ENCODE measurements around the gene FILIP1L.

The FILIP1L gene

DNA sequence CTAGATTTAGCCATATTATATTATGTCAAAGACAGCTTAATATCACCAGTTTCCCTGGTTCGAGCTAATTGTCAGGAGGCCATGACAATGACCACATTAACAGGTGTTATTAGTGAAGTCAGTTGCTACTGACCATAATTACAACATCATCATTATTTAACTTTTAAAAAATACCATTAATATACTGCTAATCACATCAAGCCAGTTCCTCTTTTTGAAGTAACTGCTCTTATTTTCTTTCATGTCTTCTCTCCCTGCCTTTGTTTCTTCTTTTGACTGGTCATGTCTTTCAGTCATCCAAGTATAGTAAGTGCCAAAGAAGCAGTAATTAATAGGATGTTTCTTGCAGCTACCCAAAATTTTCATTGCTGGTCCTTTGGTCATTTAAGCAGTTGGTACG lies 235.0 kb downstream of the FILIP1L start:
- no peak for DNase-seq

DNA sequence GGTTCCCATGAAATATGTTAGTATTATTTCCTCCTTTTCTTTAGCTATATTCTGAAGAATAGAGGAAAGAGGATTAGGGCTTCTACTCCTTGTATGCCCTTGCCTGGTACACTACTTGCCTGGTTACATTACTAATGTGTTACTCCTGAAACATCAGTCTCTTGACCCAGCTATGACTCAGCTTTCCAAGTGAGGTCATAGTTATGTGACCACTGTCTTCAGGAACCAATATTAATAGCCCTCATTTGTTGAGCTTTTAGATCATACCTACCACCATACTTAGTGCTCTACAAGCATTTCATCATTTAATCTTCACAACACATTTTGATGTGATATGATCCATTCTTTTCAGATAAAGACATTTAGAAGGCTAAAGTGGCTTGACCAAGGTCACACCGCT lies 236.3 kb downstream of the FILIP1L start:
- no peak for DNase-seq

DNA sequence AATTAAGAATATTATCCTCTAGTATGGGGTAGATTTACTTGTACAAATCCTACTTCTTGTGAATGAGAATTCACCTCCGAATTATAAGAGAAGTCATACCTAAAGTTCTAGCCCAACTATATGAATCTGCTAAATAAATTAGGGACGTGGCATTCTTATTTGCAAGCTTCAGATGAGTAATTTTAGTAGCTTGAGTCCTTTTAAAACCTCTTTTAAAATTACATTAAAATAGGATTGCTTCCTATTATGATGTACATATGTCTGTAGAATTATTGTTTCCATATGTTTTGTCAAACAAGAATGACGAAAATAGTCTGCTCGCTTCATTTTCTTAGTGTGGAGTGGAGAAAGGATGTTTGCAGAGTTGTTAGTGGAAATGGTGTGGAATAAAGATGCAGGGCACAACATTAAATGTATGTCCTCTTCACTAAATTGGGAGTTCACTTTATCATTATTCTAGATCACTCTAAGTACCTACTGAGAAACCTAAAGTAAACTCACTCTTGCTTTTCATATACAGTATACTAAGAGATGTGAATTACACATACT lies 237.2 kb downstream of the FILIP1L start:
- DNase-seq = no peak

DNA sequence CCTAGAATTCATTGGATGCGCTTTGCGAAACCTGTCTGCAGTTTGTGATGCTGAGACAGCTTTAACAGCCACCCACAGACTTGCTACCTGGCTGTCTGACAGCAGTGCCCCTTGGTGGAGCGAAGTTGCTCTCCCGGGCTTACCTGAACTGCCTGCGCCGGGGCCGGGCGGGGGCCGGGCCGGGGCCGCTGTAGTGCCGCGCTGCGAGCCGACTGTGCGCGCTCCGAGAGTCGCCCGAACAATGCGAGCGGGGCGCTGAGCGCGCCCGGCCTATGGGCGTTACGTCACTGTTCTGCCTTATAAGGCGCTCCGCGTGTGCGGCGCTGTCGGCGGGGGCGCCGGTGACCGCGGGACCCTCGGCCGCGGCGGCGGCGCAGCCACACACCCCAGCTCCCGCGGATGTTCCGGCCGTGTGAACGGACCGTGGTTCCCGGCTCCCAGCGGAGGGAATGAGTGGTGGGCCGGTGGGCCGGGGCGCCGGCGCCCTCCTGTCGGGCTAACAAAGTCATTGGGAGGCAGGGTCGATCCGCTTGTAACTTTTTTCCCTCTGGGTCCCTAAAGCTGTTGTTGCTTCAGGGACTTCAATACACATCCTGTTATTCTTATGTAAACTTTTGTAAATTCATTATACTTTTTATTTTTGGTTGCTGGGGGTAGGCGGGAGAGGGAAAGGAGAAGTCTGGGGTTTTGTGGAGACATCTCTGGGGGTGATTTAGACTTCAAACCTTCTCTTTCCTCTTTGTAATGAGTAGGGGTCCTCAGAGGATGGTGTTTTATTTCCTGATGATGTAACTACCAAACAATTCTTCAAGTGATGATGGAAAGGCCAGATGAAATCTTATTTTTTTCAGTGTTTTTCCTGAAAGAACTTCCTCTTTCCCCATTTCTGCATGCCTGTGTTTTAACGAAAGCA lies 238.1 kb downstream of the FILIP1L start:
- DNase-seq = no peak

DNA sequence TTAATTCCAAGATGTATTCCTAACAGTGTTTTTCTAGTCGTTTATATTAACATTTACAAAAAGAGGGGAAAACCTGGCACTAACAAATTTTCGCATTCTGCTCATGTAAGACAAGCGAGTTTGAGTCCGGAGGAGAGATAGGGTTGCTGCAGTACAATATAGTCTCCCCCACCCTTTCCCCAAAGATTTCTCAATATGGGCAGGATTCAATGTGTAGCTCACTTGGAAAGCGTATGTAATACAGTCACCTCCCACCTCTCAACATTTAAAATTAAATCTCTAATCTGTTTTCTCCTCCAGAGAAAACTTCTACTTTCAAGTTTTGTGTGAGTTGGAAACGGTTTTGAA lies 238.7 kb downstream of the FILIP1L start:
- no peak for DNase-seq

DNA sequence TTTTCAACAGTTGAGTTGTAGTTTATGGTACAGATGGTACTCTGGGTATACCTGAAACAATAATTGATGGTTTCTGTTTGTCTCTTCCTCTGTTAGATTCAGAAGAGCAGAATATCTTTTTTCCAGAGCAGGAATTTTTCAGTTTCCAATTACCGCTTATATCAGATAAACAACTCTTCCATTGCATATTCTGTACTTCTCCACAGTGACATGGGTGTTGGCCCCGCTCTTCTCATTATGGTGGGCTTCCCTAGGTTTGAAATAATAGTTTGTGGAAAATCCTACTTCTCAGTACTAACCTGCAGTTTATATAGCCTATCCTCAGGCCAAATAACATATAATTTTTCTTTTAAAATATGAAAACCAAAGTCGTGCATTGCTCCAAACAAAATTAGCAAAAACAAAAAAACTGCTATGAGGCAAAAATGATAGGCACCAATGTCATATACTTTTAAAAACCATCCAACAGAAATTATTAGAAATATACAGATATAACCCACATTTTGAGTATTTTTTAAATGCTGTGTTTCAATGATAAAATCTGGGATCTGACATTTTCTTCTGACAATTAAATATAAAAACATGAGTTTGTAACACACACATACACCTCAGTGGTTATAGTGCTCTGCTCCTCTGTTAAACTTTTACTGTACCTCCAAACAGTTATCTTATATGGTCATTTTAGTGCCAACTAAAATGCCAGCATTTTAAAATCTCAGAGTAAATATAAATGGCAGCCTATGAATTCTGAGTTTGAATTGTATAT lies 239.9 kb downstream of the FILIP1L start:
- DNase-seq = no peak

DNA sequence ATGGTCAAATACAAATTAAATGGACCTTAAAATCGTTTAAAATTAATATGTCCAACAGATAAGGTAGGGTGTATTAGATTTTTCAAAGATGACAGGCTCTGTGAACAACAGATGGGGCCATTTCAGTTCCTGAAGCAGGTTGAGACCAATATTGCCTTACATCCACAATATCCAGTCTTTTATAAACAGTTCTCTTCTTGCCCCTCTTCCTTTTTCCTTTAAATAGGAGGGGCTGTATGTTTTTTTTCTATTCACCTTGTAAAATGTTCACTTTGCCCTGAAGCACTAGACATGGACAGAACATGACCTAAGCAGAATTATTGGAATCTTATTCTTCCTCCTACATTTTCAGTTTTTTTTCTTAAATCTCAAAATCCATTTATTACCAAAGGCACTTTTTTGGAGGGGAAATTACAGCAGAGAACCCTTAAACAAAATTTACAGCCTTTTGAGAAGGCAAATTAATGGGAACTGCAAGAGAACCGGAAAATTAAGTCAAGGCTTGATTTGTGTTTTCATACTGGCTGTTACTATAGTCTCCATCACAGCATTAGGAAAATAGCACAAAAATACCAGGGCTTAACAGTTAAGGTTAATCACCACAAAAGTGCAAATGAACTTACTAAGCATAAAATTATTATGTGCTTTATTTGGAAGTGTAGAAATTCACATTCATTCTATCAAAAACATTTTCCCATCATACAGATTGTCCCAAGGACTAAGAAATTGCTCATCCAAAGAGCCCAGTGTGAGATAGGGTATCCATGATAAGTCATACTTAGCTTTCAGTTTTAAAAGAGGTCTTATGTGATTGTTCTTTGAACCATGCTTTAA lies 240.8 kb downstream of the FILIP1L start:
- no peak for DNase-seq

DNA sequence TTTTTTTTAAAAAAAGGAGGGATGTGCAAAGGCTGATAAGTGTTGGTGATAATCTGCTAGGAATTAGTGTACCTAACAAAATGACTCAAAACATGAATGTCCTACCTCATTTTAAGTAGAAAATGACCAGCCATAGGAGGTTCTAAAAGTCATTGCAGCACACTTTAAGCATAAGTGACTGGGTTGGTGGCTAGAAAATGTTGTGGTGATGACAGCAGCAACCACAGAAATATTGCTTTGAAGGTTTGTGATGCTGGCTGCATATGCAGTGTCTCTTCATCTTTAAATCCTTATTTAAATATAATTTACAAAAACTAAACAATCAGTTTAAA lies 241.4 kb downstream of the FILIP1L start:
- no peak for DNase-seq

DNA sequence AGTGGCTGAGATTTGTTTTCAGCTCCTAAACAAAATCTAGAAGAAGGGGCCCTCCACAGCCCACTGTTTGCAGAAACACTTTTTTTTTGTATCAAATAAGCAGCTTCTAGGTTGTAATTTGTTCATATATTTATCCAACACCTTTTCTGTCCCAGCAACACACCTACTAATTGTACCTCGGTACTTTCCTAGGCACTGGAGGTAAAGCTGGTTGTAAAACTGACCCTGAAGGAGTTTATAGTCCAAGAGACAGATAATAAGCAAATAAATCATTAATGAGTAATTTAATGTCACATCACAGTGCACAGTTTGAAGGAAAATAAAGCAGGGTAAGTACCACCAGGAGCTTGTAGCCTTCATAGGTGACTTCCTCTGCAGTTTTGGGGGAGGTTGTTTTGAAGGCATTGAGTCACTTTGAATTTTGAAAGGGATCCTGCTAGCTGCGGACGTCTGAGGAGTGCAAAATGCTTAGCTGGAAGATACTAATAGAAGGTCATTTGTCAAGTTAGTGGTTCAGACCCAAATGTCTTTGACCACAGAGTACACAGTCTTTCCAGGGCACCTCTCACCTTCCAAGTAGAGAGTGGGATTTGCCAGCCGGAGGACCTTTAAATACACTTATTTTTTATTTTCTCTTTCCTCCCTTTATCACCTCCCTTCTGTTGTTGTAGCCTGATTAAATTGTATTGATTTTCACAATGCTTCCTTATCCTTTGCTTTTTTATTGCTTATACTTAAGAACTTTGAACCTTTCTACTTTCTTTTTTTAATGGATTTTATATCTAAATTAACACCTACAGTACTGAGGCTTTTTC lies 242.9 kb downstream of the FILIP1L start:
- DNase-seq = no peak

DNA sequence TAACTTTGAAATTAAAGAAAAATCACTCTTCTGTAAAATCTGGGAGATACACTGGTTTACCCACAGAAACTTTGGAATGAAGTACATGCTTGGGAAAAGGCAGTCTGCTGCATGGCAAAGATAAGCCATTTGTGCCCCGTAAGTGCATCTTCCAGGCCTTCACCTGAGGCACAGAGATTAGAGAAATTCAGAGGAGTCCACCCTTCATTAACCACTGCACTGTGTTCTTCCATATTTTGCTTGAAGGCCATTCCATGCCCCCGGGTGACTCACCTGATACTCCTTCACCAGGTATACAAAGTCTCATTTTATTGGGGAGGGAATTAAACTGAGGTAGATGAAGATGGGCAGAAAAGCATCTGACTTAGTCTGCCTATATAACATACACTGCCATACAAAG lies 243.6 kb downstream of the FILIP1L start:
- DNase-seq = no peak

DNA sequence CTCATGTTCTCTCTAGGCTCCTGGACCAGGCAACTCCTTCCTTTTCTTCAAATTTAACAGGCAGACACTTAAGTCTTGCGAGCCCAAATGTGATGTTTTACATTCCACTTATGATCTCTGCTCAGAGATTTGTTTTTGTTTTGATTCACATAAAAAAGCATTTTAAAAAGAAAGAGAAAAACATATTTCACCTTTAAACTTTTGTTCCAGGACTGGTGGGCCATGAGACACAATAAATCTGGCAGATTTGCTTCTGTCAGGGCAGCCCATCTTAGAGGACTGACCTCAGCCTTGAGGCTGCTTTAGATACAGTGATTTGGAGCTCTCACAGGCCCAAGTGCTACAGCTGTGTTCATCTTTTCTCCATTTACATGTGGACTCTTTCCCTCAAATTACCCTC lies 244.7 kb downstream of the FILIP1L start:
- DNase-seq = no peak

DNA sequence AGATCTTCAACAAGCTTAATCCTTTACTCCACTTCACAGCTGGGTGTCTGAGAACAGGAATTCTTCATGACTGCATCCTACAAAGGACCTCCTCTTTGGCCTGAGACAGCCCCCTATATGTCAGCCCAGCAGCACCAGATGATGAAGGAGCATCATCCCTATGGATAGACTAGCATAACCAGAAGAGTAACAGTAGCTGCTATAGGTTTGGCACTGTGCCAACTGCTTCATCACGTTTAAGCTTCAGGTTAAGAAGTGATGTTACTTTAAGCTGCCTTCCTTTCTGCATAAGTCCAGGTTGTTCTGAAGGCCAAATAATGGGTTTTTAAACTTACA lies 246.0 kb downstream of the FILIP1L start:
- DNase-seq = no peak

DNA sequence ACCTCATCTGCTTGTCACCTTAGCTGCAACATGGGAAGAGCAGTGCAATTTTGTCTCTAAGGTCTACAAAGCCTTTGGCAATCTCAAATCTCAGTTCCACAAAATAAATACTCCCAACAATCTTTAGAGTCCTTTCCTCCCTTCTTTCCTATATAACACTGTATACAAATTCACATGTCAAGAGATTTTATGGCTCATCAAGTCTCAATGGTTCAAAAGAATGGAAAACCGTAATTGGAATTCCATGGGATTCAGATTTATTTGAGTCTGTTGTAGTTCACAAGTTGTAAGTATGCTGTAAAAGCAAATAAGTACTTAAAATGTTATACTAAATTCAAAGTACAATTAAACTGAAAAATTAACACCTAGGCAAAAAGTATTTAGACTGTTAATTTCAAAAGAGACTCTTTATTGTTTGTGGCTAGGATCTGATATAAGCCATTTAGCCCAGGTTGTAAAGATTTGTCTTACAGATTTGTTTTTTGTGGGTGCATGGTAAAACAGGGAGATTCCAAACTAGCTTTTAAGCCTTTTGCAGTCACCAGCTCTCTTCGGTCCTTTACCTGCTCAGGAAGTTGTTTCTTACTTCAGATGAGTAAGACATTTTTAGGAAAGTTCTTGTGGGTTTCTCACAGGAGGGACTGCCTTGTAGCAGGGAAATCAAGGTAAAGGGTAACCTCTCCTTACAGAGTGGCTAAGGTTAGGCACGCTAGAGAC lies 246.5 kb downstream of the FILIP1L start:
- DNase-seq = no peak

DNA sequence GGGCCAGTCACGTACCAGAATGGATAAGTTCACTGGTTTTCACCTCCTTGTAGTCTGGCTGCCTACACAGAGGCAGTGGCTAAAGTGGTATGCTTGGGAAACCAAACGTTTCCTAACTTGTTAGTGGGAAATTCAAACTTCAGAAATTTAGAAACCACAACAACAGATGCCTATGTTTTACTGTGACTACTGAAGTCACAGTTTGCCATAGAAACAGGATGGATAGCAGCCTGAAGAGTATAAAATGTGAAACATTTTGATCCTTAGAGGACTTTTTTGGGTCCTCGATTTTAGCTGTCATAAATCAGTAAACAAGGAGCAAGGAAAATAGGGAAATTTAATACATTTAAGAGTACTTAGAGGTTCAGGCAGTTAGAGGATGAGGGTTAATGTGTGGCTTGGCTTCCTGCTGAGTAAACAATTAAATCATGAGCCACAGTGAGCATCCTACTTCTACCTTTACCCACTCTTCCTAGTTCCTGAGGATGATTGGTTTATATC lies 248.0 kb downstream of the FILIP1L start:
- DNase-seq = no peak

DNA sequence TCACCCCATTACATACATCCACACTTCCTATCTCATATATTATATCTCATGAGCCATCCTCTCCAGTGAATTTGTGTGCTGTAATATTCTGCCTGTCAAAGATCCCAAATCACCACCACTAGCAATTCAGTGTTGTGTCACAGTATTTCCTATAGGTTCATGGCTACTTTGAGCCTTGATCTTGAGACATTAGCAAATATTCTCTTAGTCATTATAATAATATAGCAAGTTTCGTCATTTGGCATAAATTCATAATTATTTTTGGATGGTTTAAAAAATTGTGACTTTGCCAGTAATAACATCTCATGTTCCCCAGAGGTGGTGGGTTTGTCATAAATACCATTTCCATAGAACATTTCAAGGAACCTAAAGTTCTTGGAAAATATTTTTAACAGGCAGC lies 249.0 kb downstream of the FILIP1L start:
- DNase-seq = no peak

DNA sequence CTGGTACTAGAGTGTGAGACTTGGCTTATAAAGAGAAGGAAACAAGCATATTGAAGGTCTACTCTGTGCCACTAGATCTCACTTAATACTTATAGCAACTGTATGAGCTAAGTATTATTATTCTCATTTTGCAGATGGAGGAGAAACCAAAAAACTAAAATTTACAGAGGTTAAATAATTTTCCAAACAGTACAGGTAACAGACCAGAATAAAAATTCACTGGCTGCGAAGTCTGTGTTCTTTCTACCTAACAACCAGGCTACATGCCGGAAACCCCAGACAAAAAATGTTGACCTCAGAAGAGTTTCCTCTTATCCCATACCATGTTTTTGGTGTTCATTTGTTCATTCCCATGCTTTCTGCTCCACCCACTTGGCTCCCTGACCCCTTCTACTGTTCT lies 250.0 kb downstream of the FILIP1L start:
- DNase-seq = no peak

DNA sequence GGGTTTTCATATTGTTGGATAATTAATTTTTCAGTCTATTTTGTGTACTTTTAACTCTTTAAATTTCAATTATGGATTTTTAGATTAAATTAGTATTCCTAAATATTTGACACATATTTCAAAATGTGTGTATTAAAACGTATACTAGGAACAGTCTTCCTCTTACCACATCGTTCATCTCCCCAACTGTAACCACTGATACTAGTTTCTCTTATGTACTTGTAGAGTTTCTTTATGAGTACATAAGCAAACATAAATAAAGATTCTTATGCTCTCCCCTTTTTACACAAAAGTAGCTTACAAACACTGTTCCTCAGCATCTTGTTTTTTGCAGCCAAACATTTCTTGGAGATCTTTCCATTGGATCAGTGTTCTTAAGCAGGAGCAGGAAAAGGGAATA lies 250.7 kb downstream of the FILIP1L start:
- no peak for DNase-seq

DNA sequence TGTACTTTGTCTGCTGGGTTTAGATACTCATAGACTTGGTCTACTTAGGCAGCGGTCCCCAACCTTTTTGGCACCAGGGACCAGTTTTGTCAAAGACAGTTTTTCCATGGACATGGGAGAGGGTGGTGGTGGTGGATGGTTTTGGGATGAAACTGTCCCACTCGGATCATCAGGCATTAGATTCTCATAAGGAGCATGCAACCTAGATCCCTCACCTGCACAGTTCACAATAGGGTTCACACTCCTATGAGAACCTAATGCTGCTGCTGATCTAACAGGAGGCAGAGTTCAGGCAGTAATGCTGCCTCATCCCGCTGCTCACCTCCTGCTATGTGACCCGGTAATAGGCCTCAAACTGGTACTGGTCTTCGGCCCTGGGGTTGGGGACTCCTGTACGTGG lies 251.3 kb downstream of the FILIP1L start:
- DNase-seq = no peak

DNA sequence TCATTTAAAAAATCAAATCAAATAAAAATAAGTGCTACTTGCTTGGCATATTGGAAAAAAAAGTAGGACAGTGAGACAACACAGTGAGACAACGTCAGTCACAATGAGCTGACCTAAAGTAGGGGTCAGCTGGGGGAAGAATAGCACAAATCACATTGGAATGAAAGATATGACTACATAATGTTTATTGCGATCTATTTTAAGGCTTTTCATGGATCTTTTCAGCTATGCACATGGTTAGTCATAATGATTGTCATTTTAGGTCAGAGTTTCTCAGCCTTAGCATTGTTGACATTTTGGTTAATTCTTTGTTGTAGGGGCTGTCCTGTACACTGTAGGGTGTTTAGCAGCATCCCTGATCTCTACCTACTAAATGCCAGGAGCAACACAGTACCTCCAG lies 252.1 kb downstream of the FILIP1L start:
- DNase-seq = no peak

DNA sequence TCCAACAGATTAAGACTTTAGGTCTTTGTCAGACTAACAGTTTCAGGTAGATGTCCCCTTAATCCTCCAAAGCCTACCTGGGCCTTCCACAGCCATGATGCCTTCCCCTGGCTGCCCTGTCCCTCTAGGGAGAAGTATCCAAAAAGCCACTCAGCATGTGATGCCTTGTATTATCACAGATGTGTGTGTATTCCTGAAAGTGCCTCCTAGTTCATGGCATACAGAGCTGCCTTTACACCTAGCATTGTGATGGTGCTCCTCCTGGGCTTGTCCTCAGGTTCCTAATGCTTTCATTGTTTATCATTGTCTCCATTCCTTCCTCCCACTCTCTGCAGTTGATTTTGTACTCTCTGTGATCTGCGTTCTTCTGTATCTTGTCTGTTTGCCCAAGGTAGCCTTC lies 253.1 kb downstream of the FILIP1L start:
- no peak for DNase-seq

DNA sequence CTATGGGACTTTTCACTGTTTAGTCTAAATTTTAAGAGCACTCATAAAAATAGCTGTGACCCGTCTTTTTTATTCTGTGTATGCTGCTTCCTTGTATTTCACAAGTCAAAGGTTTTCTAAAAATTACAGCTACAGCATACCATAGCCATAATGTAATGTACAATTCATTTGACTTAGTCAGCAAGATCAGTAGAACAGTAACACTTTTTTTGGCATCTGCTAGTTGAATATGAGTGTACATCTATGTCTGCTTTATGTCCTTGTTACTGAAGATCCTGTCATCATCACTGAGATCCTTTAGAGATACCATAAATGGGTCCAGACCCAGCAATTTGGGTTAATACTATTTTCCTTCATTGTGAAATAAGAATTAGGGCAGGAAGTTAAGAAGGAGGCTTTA lies 254.5 kb downstream of the FILIP1L start:
- no peak for DNase-seq

DNA sequence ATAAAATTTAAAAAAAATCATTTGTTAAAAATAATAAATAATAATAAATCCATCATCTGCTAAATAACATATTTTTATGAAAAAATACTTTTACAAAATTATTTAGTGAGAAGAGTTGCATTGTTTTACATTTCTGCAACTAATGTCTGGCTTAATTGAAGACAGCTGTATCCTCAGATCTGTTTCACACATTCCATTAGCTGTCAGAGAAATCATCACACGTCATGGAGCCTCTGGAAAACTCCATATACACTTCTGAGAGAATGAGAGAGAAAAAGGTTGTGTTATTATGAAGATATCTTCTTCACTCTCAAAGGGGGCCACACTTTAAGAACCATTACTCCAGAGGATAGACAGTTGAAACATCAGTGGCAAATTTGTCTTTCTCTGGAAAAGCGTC lies 255.8 kb downstream of the FILIP1L start:
- DNase-seq = no peak

All from cerebellar nuclear complex (tissue), 1 donor.